H9 (cell line): ENCODE measurements around the gene GORAB. TPM values are rescaled to one million over a fixed set of nuclear protein-coding genes. Genes with fewer than 3 reads are reported as not detected.

Experiments
- DNase-seq: peaks from one replicate; pipeline ENCODE4 v3.0.0-alpha.2; 2017
- H2AFZ ChIP-seq: one replicate; pipeline ENCODE4 v1.6.1; 2013; ENCODE audit warnings: mild to moderate bottlenecking, low read length, control low read depth, moderate library complexity
- H2AK5ac ChIP-seq: 2 replicates; pipeline ENCODE4 v1.6.1; 2013; ENCODE audit warnings: low read length, control low read depth, mixed read lengths; ENCODE audit not compliant: insufficient read length
- H2BK120ac ChIP-seq: one replicate; pipeline ENCODE4 v1.6.1; 2013; ENCODE audit warnings: low read depth, mild to moderate bottlenecking, low read length, control low read depth, inconsistent platforms; ENCODE audit not compliant: poor library complexity, severe bottlenecking
- H2BK12ac ChIP-seq: 2 replicates; pipeline ENCODE4 v1.6.1; 2013; ENCODE audit warnings: low read length, control low read depth, mixed read lengths, low read depth; ENCODE audit not compliant: insufficient read length
- H2BK15ac ChIP-seq: 2 replicates; pipeline ENCODE4 v1.6.1; 2013; ENCODE audit warnings: low read depth, low read length, control low read depth
- H2BK20ac ChIP-seq: one replicate; pipeline ENCODE4 v1.6.1; 2013; ENCODE audit warnings: low read depth, mild to moderate bottlenecking, low read length, control low read depth, inconsistent platforms; ENCODE audit not compliant: poor library complexity, severe bottlenecking
- H2BK5ac ChIP-seq: 2 replicates; pipeline ENCODE4 v1.6.1; 2013; ENCODE audit warnings: low read length, control low read depth, mixed read lengths; ENCODE audit not compliant: insufficient read length
- H3K14ac ChIP-seq: 2 replicates; pipeline ENCODE4 v1.6.1; 2013; ENCODE audit warnings: low read length, control low read depth; ENCODE audit not compliant: insufficient read depth
- H3K18ac ChIP-seq: 2 replicates; pipeline ENCODE4 v1.6.1; 2013; ENCODE audit warnings: low read depth, mild to moderate bottlenecking, mixed read lengths, low read length, control low read depth; ENCODE audit not compliant: insufficient read length
- H3K23ac ChIP-seq: 2 replicates; pipeline ENCODE4 v1.6.1; 2013; ENCODE audit warnings: low read length, control low read depth, mixed read lengths, low read depth; ENCODE audit not compliant: insufficient read length
- H3K23me2 ChIP-seq: 2 replicates; pipeline ENCODE4 v1.6.1; 2013; ENCODE audit warnings: low read depth, mild to moderate bottlenecking, mixed read lengths, low read length, control low read depth; ENCODE audit not compliant: insufficient read length, poor library complexity, severe bottlenecking
- H3K27ac ChIP-seq: 2 replicates; pipeline ENCODE4 v1.5.1; 2013; ENCODE audit warnings: low read length, control low read depth, mixed read lengths, low read depth; ENCODE audit not compliant: insufficient read length
- H3K27me3 ChIP-seq: 2 replicates; pipeline ENCODE4 v1.6.1; 2013; ENCODE audit warnings: low read length, control low read depth, inconsistent platforms; ENCODE audit not compliant: insufficient read depth
- H3K4ac ChIP-seq: 2 replicates; pipeline ENCODE4 v1.6.1; 2013; ENCODE audit warnings: low read depth, mild to moderate bottlenecking, control low read depth, inconsistent platforms, low read length, moderate library complexity
- H3K4me1 ChIP-seq: 2 replicates; pipeline ENCODE4 v1.6.1; 2013; ENCODE audit warnings: low read length, control low read depth, inconsistent platforms; ENCODE audit not compliant: insufficient read depth
- H3K4me2 ChIP-seq: 2 replicates; pipeline ENCODE4 v1.6.1; 2013; ENCODE audit warnings: low read length, control low read depth, mixed read lengths; ENCODE audit not compliant: insufficient read length, insufficient read depth
- H3K56ac ChIP-seq: 2 replicates; pipeline ENCODE4 v1.6.1; 2013; ENCODE audit warnings: low read depth, mild to moderate bottlenecking, mixed read lengths, low read length, control low read depth; ENCODE audit not compliant: insufficient read length
- H3K79me1 ChIP-seq: 2 replicates; pipeline ENCODE4 v1.6.1; 2013; ENCODE audit warnings: low read depth, mild to moderate bottlenecking, moderate library complexity, low read length, control low read depth, inconsistent platforms; ENCODE audit not compliant: insufficient read depth, poor library complexity, severe bottlenecking
- H3K79me2 ChIP-seq: 2 replicates; pipeline ENCODE4 v1.6.1; 2013; ENCODE audit warnings: low read length, control low read depth, inconsistent platforms; ENCODE audit not compliant: insufficient read depth
- H3K9ac ChIP-seq: 2 replicates; pipeline ENCODE4 v1.6.1; 2013; ENCODE audit warnings: low read length, control low read depth, mixed read lengths; ENCODE audit not compliant: insufficient read length; ENCODE audit errors: extremely low read depth
- H3K9me3 ChIP-seq: one replicate; pipeline ENCODE4 v1.6.1; 2013; ENCODE audit warnings: low read depth, low read length, inconsistent platforms; ENCODE audit not compliant: control insufficient read depth
- H3T11ph ChIP-seq: one replicate; pipeline ENCODE4 v1.6.1; 2013; ENCODE audit warnings: mild to moderate bottlenecking, low read length, control low read depth, inconsistent platforms
- H4K20me1 ChIP-seq: one replicate; pipeline ENCODE4 v1.6.1; 2013; ENCODE audit not compliant: control insufficient read depth, insufficient read length, insufficient read depth
- H4K5ac ChIP-seq: 2 replicates; pipeline ENCODE4 v1.6.1; 2013; ENCODE audit warnings: low read depth, mild to moderate bottlenecking, mixed read lengths, low read length, control low read depth; ENCODE audit not compliant: insufficient read length
- H4K8ac ChIP-seq: replicated peaks from 2 replicates; pipeline ENCODE4 v1.6.1; 2013; ENCODE audit warnings: low read length, control low read depth, mixed read lengths, low read depth; ENCODE audit not compliant: insufficient read length
- H4K91ac ChIP-seq: 2 replicates; pipeline ENCODE4 v1.6.1; 2013; ENCODE audit warnings: low read depth, mild to moderate bottlenecking, moderate library complexity, mixed read lengths, low read length, control low read depth; ENCODE audit not compliant: insufficient read length
- H3K27ac Mint-ChIP-seq, 3 experiments: 2 replicates in 2 of 3; 3 replicates in 1 of 3; pipeline ENCODE4 v1.8.0; 2020 to 2021; ENCODE audit warnings: mixed read lengths in 3 of 3, mild to moderate bottlenecking in 1 of 3, moderate library complexity in 1 of 3
- H3K27me3 Mint-ChIP-seq: 2 replicates; pipeline ENCODE4 v1.8.0; 2021; ENCODE audit warnings: low read depth, mild to moderate bottlenecking, moderate library complexity, mixed read lengths
- H3K36me3 Mint-ChIP-seq, 3 experiments: 2 replicates in 2 of 3; 3 replicates in 1 of 3; pipeline ENCODE4 v1.8.0; 2020 to 2021; ENCODE audit warnings: low read depth in 3 of 3, mixed read lengths in 3 of 3; ENCODE audit not compliant: insufficient read depth in 1 of 3
- H3K4me1 Mint-ChIP-seq, 2 experiments: 2 replicates each; pipeline ENCODE4 v1.8.0; 2020; ENCODE audit warnings: mixed read lengths in 2 of 2
- H3K4me3 Mint-ChIP-seq, 2 experiments: 2 replicates in 1 of 2; 3 replicates in 1 of 2; pipeline ENCODE4 v1.8.0; 2020 to 2021; ENCODE audit warnings: mild to moderate bottlenecking in 2 of 2, mixed read lengths in 2 of 2, moderate library complexity in 1 of 2
- H3K9me3 Mint-ChIP-seq, 2 experiments: 2 replicates in 1 of 2; 3 replicates in 1 of 2; pipeline ENCODE4 v1.8.0; 2020; ENCODE audit warnings: mild to moderate bottlenecking in 2 of 2, mixed read lengths in 2 of 2, moderate library complexity in 1 of 2
- CTCF ChIP-seq: fragments of 200-600 bp; sonication (generic); conservative IDR thresholded peaks from 3 replicates; pipeline ENCODE4 v1.8.0; 2021; ENCODE audit warnings: antibody characterized with exemption, mild to moderate bottlenecking
- total RNA-seq: library from RNA; stranded (reverse); gene quantifications from 2 replicates; pipeline ENCODE4 v1.2.1, GENCODE V29; 2021

Gene GORAB
- total RNA-seq, 1 experiment from 2014 or later, result 17.8 TPM

- no peak overlapping the region for H4K91ac ChIP-seq
- no peak overlapping the region for H2BK12ac ChIP-seq
- no peak for TF ChIP-seq CTCF
- no peaks in the 10 kb centered on the region for H3K79me1 ChIP-seq
- Mint-ChIP-seq H3K27ac (no peak overlapping the region), H3K9me3 (peaks cover 27 to 33% of the 10 kb centered on the region in 2 experiments), H3K4me3 (no peak overlapping the region), H3K36me3 (peaks cover 8 to 20% (median 17%) of the 10 kb centered on the region in 3 experiments), H3K27me3 (no peaks in the 10 kb centered on the region), H3K4me1 (no peaks in the 10 kb centered on the region)
- H4K5ac ChIP-seq, result no peak overlapping the region
- peaks cover 5% of the 10 kb centered on the region for H3K9me3 ChIP-seq
- H2AFZ ChIP-seq, result no peak overlapping the region
- no peak overlapping the region for H3T11ph ChIP-seq
- H3K27me3 ChIP-seq, result no peaks in the 10 kb centered on the region
- no peak overlapping the region for H3K23ac ChIP-seq
- H3K9ac ChIP-seq, result no peak overlapping the region
- H3K4me1 ChIP-seq, result no peaks in the 10 kb centered on the region
- no peak overlapping the region for H3K4ac ChIP-seq
- H2BK5ac ChIP-seq, result no peak overlapping the region
- H2AK5ac ChIP-seq, result no peak overlapping the region
- H3K23me2 ChIP-seq, result no peaks in the 10 kb centered on the region
- no peaks in the 10 kb centered on the region for H4K20me1 ChIP-seq
- H2BK120ac ChIP-seq, result no peak overlapping the region
- no peak overlapping the region for H3K56ac ChIP-seq
- no peak overlapping the region for H2BK15ac ChIP-seq
- no peak overlapping the region for H3K18ac ChIP-seq
- no peak for DNase-seq
- no peak overlapping the region for H3K27ac ChIP-seq
- no peak overlapping the region for H3K14ac ChIP-seq
- H2BK20ac ChIP-seq, result no peak overlapping the region
- H3K79me2 ChIP-seq, result no peaks in the 10 kb centered on the region
- H4K8ac ChIP-seq, result no peak overlapping the region
- H3K4me2 ChIP-seq, result no peak overlapping the region
Measured at GRCh38 chr1:170599033-170599432, 67.1 kb downstream of the GORAB start.
